Body of pancreas (tissue), 4 donors: ENCODE results near the gene AWAT1. TPM values are rescaled to one million over a fixed set of nuclear protein-coding genes. Genes with fewer than 3 reads are reported as not detected.
"Not testable (repeated sequence)": the region's sequence is repeated elsewhere in the genome, so short reads cannot be mapped to it uniquely, and the experiment has no call there.

Experiments
- ATAC-seq: fragments of 150-250 bp; one replicate; pipeline ENCODE4 v1.9.1; 2016
- DNase-seq, 4 donors: peaks; one replicate each; pipeline ENCODE4 v3.0.0-alpha.2; 2019
- H3K27ac ChIP-seq, 4 donors: fragments of 200-600 bp; sonication (generic); 1 replicate in 3 of 4; 2 replicates in 1 of 4; pipeline versions ENCODE4 v1.5.1 to v1.6.1; 2016 to 2019; ENCODE audit warnings: mild to moderate bottlenecking in 1 of 4, mixed read lengths in 1 of 4, moderate library complexity in 1 of 4
- H3K27me3 ChIP-seq, 2 donors: fragments of 200-600 bp; sonication (generic); one replicate each; pipeline ENCODE4 v1.6.0; 2016; ENCODE audit warnings: mild to moderate bottlenecking in 1 of 2
- H3K36me3 ChIP-seq, 2 donors: fragments of 200-600 bp; sonication (generic); replicated peaks in 1 of 2; 2 replicates each; pipeline ENCODE4 v1.5.1; 2016; ENCODE audit warnings: low read depth in 2 of 2; ENCODE audit not compliant: insufficient read depth in 1 of 2
- H3K4me1 ChIP-seq: fragments of 200-600 bp; sonication (generic); one replicate; pipeline ENCODE4 v1.6.0; 2016
- H3K4me3 ChIP-seq, 2 donors: fragments of 200-600 bp; sonication (generic); 1 replicate in 1 of 2; 2 replicates in 1 of 2; pipeline ENCODE4 v1.5.1; 2016 to 2019
- H3K9me3 ChIP-seq, 3 donors: fragments of 200-600 bp; sonication (generic); 1 replicate in 2 of 3; 2 replicates in 1 of 3; pipeline ENCODE4 v1.5.1; 2016
- CTCF ChIP-seq, 7 experiments: fragments of 450-650 bp in 4 of 7; fragments of 200-600 bp in 3 of 7; sonication (generic) in 3 of 7; IDR thresholded peaks; one replicate each; pipeline ENCODE4 v1.5.1; 2016 to 2019; ENCODE audit warnings: antibody characterized with exemption in 7 of 7
- POLR2A ChIP-seq, 3 donors: fragments of 450-650 bp; IDR thresholded peaks; one replicate each; pipeline ENCODE4 v1.6.1; 2016; ENCODE audit warnings: antibody characterized with exemption in 3 of 3, mild to moderate bottlenecking in 2 of 3
- WGBS, 2 donors: methylation state at CpG; one replicate each; pipeline ENCODE4 v1.1.5; 2017; 5-methylcytosine and 5-hydroxymethylcytosine counted together
- intact Hi-C: fragments of 100-400 bp; cut with DNase I; formaldehyde crosslinking; loops from one replicate; pipeline ENCODE4 v1.15.1; 2023
- total RNA-seq, 2 donors: library from RNA; depleted of rRNA; stranded (reverse); fragments of >200 nt; gene quantifications; one replicate each; pipeline ENCODE4 v1.1.0, GENCODE V29; 2016

The AWAT1 gene
- total RNA-seq, 2 donors from 2014 or later = not detected

GRCh38 chrX:70268034-70268433 lies 33.6 kb downstream of the AWAT1 start, which contains the start of gene ARR3:
Gene ARR3, plus strand, starts transcription at chrX:70268334. Its CDS starts 1,052 bp downstream, at chrX:70269386.
- no peak within 1 kb of the TSS for H3K27ac ChIP-seq
- H3K9me3 ChIP-seq = no peaks in the 10 kb centered on the region
- no peak within 1 kb of the TSS for H3K4me3 ChIP-seq
- DNase-seq (no peak), ATAC-seq (no peak)
- intact Hi-C loops = no loop called here
- H3K27me3 ChIP-seq = no peaks in the 10 kb centered on the region
- TF ChIP-seq CTCF (IDR thresholded peaks at IDR 0.05) = no peak
- TF ChIP-seq POLR2A (IDR thresholded peaks at IDR 0.05) = no peak
- H3K36me3 ChIP-seq = no peaks in the 10 kb centered on the region
- H3K4me1 ChIP-seq = no peaks in the 10 kb centered on the region

- H3K9me3 ChIP-seq, H3K4me3 ChIP-seq, intact Hi-C loops, ATAC-seq, H3K27me3 ChIP-seq, H3K27ac ChIP-seq, H3K36me3 ChIP-seq, DNase-seq, H3K4me1 ChIP-seq: not testable (repeated sequence)
- WGBS, 2 donors = 74 to 82% methylated on average over 5 to 7 of the region's 7 CpGs
These were observed 39.6 kb downstream of the AWAT1 start for GRCh38 chrX:70274029-70274428.

- Histone ChIP-seq H3K36me3 (no peaks in the 10 kb centered on the region), H3K27ac (no peak overlapping the region), H3K27me3 (no peaks in the 10 kb centered on the region), H3K9me3 (no peaks in the 10 kb centered on the region), H3K4me1 (no peaks in the 10 kb centered on the region), H3K4me3 (no peak overlapping the region)
- 74 to 98% methylated on average over 3 of the region's 3 CpGs for WGBS, 2 donors
- ATAC-seq = no peak
- intact Hi-C loops = no loop called here
- no peak for DNase-seq
- TF ChIP-seq POLR2A (IDR thresholded peaks at IDR 0.05) = no peak
- TF ChIP-seq CTCF (IDR thresholded peaks at IDR 0.05) = no peak
These were observed 44.6 kb downstream of the AWAT1 start for GRCh38 chrX:70279081-70279480.

GRCh38 chrX:70280573-70280972 lies 46.1 kb downstream of the AWAT1 start:
- no peaks in the 10 kb centered on the region for H3K27me3 ChIP-seq
- no peaks in the 10 kb centered on the region for H3K4me1 ChIP-seq
- DNase-seq (no peak), ATAC-seq (no peak)
- no peak overlapping the region for H3K4me3 ChIP-seq
- H3K27ac ChIP-seq = no peak overlapping the region
- WGBS, 2 donors = 83 to 100% methylated on average over 2 of the region's 3 CpGs
- H3K36me3 ChIP-seq = no peaks in the 10 kb centered on the region
- TF ChIP-seq POLR2A (IDR thresholded peaks at IDR 0.05) (no peak), CTCF (IDR thresholded peaks at IDR 0.05) (no peak)
- intact Hi-C loops = no loop called here
- H3K9me3 ChIP-seq = no peaks in the 10 kb centered on the region

GRCh38 chrX:70281951-70282350 lies 47.5 kb downstream of the AWAT1 start, which contains the start of gene RAB41:
Gene RAB41, plus strand, starts transcription at chrX:70282172. Its CDS starts 46 bp downstream, at chrX:70282218.
- no peak within 1 kb of the TSS for H3K4me3 ChIP-seq
- intact Hi-C loops = no loop called here
- no peak for ATAC-seq
- no peaks in the 10 kb centered on the region for H3K4me1 ChIP-seq
- no peak within 1 kb of the TSS for H3K27ac ChIP-seq
- TF ChIP-seq CTCF (IDR thresholded peaks at IDR 0.05) (no peak), POLR2A (IDR thresholded peaks at IDR 0.05) (no peak)
- DNase-seq = no peak
- no peaks in the 10 kb centered on the region for H3K36me3 ChIP-seq
- WGBS, 2 donors = 95 to 98% methylated on average over 7 to 21 of the region's 21 CpGs
- no peaks in the 10 kb centered on the region for H3K9me3 ChIP-seq
- H3K27me3 ChIP-seq = no peaks in the 10 kb centered on the region
